ENCODE data around the gene PTPRN2.
"Not testable (repeated sequence)": the region's sequence is repeated elsewhere in the genome, so short reads cannot be mapped to it uniquely, and the experiment has no call there.

DNA sequence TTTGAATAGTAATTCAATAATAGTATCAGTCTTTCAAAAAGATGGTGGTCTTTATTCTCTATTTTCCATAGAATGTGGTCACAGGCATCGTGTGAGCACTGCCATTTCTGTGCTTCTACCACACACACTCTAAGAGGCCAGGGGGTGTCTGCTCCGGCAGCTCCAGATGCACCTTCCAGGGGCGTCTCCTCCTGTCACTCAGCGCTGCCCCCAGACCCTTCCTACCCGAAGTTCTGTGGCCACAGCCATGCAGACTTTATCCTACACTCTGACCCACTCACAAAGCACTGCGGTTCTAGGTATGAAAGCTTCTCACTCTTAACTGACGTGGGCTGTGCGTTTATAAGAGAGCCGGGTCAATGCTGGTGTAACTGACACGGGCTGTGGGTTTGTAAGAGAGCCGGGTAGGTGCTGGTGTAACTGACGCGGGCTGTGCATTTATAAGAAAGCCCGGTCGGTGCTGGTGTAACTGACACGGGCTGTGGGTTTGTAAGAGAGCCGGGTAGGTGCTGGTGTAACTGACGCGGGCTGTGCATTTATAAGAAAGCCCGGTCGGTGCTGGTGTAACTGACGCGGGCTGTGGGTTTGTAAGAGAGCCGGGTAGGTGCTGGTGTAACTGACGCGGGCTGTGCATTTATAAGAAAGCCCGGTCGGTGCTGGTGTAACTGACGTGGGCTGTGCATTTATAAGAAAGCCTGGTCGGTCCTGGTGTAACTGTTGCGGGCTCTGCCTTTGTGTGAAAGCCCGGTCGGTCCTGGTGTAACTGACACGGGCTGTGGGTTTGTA is 886.0 kb downstream of the PTPRN2 start:
- TF ChIP-seq, protein P1, sequence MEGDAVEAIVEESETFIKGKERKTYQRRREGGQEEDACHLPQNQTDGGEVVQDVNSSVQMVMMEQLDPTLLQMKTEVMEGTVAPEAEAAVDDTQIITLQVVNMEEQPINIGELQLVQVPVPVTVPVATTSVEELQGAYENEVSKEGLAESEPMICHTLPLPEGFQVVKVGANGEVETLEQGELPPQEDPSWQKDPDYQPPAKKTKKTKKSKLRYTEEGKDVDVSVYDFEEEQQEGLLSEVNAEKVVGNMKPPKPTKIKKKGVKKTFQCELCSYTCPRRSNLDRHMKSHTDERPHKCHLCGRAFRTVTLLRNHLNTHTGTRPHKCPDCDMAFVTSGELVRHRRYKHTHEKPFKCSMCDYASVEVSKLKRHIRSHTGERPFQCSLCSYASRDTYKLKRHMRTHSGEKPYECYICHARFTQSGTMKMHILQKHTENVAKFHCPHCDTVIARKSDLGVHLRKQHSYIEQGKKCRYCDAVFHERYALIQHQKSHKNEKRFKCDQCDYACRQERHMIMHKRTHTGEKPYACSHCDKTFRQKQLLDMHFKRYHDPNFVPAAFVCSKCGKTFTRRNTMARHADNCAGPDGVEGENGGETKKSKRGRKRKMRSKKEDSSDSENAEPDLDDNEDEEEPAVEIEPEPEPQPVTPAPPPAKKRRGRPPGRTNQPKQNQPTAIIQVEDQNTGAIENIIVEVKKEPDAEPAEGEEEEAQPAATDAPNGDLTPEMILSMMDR (IDR thresholded peaks at IDR 0.05; ENCODE audit: extremely low read depth in 1 of 2, insufficient read depth in 1 of 2, low read depth in 1 of 2, low read length in 2 of 2) = not testable (repeated sequence)
- not testable (repeated sequence) for TF ChIP-seq EZH2 (IDR thresholded peaks at IDR 0.05; ENCODE audit: borderline replicate concordance, low read depth, low read length, severe bottlenecking)
- TF ChIP-seq, protein P2, sequence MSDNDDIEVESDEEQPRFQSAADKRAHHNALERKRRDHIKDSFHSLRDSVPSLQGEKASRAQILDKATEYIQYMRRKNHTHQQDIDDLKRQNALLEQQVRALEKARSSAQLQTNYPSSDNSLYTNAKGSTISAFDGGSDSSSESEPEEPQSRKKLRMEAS (IDR thresholded peaks at IDR 0.05; ENCODE audit: insufficient read depth, insufficient read length) = not testable (repeated sequence)

All from endothelial cell of umbilical vein (primary cell).